GM19395 (cell line): ENCODE results near the gene ATP2B1.

Experiments
- ATAC-seq: cut with Tn5 transposase; IDR thresholded peaks from one replicate; pipeline ENCODE4 v1.9.1; 2021; ENCODE audit warnings: mild to moderate bottlenecking, moderate library complexity; ENCODE audit not compliant: unreplicated experiment

The ATP2B1 gene

DNA sequence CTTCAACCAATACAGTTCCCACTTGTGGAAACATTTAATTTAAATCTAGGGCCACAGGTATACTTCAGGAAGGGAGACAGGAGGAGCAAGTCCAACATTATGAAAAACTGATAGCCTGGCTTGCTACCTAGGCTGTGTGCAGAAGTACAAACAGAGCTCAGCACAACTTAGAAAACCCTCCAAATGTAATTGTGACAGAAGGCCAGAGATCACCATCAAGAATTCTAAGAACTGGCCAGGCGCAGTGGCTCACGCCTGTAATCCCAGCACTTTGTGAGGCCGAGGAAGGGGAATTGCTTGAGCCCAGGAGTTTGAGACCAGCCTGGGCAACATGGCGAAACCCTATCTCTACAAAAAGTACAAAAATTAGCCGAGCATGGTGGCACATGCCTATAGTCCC lies 14.1 kb downstream of the ATP2B1 start:
- ATAC-seq: no peak

DNA sequence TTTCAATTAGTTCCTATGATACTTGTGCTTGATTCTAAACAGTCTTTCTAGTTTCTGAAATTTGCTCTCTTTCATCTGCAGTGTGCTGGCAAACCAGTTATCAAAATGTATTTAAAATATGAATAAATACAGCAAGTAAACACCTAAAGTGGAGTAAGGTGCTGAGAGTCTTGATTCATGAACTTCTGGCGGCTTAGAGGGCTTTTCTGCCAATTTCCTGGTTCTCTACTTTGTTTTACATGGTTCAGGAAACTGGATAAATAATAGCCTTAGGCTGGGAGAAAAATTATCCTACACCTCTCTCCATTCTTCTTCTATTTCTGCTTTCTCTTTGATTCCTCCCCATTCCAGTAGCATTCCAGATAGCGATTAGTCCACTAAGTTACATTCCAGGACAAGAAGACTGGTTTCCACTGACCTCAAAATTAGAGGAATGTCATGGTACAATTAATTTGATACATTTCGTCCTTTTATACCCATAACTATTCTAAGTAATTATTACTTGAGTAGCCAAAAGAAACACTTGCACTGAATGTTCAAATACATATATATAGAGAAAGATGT lies 14.9 kb downstream of the ATP2B1 start:
- ATAC-seq: no peak

DNA sequence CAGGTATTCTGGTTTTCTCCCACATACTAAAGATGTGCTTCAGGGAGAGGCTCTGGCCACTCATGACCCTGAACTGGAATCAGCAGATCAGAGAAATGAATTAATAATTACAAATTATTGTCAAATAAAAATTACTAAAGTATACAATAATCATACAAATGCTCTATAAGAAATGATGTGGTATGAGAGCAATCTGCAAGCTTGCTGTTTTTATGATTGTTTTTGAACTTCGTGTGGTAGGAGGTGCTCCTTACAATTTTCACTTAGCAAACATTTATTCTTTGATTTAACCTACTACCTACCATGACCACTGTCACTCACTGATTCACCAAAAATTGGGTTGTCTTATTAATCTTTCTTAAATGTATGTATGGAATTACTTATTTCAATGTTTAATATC lies 16.2 kb downstream of the ATP2B1 start:
- no peak for ATAC-seq

DNA sequence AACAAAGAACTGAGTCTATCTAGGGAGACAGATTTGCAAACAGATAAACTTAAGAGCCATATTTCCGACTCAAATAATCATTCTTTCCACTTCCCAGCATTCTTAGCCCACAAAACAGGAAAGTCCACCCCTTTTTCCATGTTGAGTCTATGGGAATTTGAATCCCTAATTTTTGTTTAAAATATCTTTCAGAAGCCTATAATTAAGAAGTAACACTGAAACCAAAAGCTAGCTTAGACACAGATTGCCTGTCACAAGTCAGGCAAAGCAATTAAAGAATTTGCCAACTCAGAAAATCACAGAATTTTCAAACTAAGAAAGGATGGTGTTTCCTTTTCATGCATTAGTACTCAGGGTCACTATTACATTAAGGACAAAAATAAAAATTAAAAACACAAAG lies 17.0 kb downstream of the ATP2B1 start:
- no peak for ATAC-seq

DNA sequence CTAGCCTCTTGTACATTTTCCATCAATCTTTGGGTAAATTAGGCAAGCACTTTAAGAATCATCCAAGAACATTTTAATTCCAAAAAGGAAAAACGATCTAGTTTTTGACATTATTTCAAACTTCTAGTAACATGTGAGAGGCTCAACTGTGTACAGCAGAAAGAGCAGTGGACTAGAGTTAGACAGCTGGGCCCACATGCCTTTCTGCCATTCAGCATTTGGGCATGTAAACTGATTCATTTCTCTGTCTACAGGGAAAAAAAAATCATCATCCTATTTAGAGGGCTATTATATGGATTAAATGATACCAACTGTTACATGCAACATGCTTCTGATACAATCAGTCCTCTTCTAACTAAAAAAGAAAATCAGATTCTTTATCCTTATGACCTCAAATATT lies 17.7 kb downstream of the ATP2B1 start:
- no peak for ATAC-seq

DNA sequence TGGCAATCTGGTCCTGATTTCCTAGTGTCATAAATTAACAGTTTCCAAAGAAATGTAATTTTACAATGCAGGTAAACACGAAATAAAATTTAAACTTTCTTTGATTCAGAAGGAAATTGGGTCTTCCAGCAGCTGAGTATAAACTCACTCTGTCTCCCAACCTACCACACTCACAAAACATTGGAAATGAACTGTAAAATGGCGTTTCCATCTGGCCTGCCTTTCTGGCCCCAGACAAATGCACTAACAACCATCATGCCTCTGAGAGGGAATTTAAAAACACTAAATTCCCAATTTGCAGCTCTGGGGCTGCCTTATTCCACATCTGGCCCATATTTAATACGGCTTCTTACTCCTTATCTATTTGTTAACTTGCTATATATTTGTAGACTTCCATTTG lies 19.3 kb downstream of the ATP2B1 start:
- no peak for ATAC-seq

DNA sequence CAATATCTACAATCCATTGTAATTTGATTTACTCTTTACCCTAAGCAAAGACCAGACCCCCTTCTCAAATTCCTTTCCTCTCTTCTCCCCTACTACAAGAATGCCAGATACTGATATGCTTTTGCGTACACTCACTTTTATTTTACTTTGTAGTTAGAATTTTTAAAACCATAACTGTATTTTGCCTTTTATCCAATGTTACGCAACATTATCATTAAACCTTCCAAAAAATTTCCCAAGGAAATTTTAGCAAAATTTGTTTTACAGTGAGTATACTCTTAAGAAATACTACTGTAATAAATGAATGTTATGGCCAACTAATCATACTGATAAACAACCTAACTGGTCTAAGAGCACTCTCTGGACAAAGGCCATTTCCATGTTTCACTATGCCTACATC lies 22.3 kb downstream of the ATP2B1 start:
- no peak for ATAC-seq

DNA sequence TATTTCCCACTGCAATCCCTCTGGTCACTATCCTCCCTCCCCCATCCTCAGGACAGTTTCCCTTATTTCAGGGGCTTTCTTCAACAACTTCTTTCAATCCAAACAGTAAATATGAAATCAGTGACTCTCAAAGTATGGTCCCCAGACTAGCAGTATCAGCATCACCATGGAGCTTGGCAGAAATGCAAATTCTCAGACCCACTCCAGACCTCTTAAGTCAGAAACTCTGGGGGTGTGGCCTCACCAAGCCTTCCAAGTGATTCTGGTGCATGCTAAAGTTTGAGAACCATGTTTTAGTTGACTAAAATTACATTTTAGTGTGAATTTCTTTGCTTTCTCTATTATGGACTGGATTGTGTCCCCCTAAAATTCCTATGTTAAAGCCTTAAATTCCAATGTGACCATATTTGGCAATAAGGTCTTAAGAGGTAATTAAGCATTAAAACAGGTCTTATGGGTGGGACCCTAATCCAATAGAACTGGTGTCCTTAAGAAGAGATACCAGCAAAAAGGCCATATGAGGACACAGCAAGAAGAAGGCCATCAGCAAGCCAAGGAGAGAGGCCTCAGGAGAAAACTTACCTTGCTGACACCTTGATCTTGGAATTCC lies 23.2 kb downstream of the ATP2B1 start:
- no peak for ATAC-seq

DNA sequence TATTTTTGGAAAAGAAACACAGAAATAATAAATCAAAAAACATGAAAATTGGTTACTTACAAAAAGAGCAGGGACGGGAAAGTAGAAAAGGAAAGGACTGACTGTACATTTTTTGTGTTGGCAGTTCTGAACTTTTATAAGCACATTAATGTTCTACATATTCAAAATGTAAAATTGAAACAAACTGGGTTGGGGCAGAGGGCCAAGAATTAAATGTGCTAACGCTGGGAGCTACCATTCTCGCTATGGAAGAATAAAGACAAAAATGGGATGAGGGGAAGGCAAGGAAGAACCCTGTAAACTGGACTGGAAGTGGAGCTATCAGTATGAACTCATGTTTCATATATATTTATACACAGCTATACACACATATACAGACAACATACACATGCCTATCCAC lies 24.5 kb downstream of the ATP2B1 start:
- ATAC-seq: no peak

DNA sequence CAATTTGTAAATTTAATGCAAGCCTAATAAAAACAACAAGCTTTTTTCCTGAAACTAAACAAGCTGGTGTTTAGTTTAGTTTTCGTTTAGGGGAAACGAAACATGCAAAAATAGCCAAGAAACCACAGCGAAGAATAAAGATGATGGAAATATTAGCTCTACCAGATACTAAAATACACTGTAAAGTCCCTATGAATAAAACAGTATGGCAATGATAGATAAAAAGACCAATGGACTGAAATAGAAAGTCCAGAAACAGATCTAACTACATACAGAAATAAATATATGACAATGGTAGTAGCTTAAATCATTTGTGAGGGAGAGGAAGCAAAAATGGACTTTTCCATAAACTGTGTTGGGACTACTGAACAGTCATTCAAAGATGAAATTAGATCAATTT lies 26.4 kb downstream of the ATP2B1 start:
- no peak for ATAC-seq

DNA sequence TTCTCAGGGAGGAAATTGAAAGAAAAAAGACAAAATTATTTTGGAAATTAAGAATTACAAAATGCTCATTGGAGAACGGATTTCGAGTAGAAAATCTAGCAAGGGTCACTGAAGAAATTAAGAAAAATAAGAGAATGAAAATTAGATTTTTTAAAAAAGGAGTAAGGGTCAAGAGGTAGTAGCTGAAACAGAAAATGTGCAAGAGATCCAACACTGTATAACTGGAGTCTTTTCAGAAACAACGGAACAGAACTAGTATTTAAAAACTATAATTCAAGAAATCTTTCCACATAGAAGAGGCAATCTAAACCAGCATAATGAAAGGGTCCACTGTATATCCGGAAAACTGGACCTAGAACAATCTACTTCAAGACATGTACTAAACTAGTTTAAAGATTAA lies 28.2 kb downstream of the ATP2B1 start:
- ATAC-seq: no peak

DNA sequence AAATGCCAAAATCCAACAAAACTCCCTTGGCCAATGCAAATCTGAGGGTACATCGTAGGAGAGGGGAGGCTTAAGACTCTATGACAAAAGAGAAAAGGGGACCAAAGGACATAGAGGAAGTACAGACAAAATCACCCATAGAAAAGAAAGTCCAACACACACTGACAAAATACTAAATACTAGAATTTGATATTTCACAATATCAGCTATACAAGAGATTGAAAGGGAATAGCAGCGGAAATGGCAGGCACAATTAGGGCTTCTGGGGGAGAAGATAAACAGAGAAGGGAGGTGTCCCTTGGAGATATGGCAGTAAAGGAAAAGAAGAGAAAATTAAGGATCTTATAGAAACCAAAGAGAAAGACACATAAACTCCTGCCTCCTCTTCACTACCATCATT lies 29.0 kb downstream of the ATP2B1 start:
- ATAC-seq: no peak

DNA sequence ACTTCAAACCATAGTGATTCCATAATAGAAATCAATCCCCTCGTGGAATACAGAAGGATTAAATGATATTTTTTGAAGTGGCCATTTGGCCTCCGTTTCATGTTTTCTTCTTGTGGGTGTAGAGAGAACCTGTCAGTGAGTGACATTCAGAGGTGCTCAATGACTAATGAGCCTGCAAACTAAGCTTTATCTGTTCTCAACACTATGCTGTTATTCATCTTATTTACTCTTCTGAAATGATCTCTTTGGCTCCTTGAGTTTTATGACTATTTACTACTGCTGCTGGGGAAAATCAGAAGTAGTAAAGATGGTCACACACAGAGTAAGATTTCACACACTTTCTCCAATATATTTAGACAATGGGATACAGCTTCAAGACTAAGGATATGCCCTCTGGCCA lies 30.4 kb downstream of the ATP2B1 start:
- no peak for ATAC-seq

DNA sequence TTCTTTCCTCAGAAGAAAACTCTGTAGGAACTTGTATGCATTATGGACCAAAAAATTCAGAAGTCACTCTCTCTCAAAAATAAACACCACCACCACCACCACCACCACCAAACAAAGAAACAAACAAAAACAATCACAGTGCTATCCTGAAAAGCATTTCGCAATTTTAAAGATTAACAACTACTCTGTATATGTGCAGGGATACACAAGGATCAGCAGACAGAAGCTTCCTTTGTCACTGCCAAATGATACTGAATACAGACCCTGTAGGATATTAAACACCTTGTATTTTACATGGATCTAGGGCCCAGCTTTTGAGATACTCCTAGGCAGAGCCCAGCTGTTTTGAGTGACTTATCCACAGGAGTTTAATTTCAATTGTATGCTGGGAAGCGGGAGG lies 31.7 kb downstream of the ATP2B1 start:
- no peak for ATAC-seq

DNA sequence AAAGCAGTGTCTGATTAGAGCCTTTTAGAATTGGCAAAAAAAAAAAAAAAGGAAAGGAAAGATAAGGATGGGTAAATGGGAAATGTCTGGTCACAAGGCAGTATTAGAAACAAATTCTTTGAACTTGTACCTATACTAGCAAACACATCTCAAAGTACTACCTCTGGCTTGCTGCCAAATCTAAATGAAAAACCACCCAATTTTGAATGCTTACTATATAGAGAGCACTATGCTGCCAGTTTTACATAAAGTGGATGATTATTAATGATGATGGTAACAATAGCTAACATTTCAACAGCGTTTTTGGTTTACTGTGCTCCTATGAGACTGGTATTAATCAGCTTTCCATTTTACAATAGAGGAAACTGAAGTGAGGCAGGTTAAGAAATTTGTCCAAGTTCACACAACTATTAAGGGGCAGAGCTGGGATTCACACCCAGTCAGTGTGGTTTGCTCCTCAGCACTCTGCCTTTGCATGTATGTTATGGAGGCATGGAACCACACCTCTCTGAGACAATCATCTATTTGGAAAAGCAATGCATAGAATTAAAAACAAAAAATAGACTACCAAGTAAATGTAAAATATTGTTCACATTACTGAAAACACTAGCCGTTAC lies 34.2 kb downstream of the ATP2B1 start:
- no peak for ATAC-seq

DNA sequence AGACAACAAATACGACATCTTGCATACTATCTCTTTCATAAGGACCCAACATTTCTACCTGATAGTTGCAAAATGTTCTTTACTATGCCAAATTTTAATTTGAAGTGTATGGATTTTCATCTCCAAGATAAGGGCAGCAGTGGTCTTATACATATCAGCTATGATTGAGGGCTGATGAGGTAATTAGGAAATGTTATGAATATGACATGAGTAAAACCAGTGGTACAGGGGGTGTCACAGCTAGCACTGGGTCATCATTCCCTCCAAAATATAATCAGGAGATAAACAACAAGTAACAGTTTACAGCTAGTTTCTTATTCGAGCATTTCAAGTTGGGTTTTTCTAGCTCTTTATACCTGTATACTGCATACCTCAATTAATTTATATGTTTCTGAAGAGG lies 35.0 kb downstream of the ATP2B1 start:
- no peak for ATAC-seq

DNA sequence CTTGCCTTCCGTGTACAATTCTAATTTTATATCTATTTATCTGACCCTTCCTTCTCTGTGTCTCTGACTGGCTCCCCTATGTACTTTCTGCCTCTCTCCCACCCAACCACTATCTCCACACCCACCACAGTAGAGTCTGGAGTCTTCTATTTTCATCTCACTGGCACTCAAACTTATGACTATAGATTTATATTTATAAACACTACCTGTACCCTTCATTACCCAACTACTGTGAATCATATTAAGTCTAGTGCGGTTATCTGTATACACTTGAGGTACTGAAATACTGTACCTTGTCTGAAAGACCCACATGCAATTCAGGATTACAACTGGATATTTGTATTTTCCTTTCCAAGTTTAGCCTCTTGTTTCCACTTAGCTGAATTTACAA lies 36.1 kb downstream of the ATP2B1 start:
- ATAC-seq: no peak

DNA sequence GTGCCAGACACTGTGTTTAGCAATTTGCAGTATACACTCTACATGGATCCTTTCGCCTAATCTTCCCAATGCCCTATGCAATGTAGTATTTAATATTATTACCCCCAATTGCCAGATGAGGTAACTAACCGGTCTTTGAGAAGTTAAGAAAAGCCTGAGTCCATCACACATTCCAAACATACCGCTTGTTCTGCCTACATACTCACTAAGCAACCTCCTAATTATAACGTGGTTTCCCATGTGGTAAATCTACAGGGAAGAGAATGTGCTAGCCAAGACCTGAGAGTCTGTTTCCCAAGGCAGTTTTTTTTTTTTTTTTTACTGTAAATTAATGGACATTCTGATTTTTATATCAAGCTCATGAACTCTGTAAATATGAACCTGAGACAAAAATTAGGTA lies 37.2 kb downstream of the ATP2B1 start:
- ATAC-seq: no peak

DNA sequence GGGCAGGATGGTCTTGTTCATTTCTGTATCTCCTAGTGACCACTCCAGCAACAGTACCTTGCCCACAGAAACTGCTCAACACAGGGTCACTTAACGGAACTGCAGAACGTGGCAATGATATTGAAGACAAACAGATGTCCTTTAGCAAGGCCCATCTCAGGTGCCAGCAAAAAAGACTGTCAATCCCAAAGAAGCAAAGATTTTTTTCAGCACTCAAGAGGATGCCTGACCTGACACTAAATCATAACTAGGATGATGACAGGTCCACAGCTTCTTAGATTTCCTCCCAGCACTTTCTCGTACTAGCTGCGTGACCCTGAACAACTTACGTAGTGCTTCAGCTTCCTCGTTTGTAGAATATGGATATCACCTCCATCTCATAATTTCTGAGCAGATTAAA lies 39.4 kb downstream of the ATP2B1 start:
- no peak for ATAC-seq

DNA sequence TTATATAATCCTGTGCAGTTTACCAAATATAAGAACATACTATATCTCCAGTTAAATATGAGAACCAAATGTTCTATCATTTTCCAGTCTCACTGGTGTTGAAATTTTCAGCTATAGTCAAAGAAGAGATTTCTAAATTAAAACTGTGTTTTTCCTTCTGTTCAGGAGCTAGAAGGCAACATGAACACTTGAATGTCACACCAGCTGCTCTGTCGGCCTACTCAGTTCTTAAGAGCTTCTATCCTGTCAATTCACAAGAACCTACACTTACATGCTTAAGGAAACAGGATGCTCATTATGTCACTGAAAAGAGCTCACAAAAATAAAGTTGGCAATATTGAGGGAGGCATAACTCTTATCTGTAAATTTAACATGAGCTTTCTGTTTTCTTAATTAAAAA lies 43.1 kb downstream of the ATP2B1 start:
- no peak for ATAC-seq

DNA sequence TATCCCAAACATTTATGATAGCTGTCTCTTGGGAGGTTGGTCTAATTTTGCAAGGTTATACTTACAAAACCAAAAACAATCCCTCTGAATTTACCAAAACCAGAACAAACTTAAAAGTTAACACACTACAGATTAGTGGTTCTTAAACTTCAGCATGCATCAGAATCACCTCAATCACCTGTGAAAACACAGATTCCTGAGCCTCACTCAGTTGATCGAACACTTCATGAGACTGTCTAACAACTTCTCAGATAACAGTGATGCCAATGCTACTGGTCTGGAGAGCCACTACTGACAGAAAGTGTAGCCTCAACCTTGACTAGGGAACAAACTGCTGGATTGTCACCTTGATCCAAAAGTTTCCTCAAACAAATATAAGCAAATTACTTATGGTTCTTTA lies 44.2 kb downstream of the ATP2B1 start:
- ATAC-seq: no peak

DNA sequence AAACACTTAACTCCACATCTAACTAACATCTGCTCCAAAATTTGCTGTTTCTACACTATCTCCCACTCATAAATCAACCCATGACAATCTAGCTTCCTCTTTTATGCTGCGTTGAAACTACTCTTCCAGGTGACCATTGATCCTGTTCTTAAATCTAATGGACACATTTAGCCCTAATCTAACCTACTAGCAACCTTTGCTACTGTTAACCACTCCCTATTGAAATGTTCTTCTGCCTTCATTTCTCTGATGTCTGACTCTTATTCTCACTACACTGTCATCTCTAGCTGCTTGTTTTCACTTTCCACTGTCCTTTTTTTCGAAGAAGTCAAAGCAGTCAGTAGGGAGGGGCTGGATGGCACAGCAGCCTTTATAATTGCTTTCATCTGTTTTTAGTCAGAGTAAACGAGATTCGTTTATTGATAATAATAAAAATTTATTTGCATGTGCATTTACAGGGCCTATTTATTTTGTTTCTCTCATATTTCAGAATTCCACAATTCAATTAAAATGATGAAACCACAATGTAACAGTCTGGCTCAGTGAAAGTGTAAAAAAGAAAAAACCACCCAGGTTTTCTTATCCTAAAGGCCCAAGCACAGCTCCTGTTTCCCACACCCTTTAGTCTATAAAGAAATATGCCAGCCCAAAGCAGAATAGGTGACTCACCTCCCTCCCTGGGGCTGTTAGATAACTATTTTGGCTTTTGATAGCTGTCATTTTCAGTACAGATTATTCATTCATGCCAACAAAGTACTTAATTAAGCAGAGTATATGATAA lies 44.9 kb downstream of the ATP2B1 start:
- ATAC-seq: peak; percentile 83
